Hepatocyte (in vitro differentiated cells): ENCODE data around the gene KIF20B.
"Not testable (repeated sequence)": the region's sequence is repeated elsewhere in the genome, so short reads cannot be mapped to it uniquely, and the experiment has no call there.

Source experiments
- EZH2 ChIP-seq: fragments of 200-600 bp; sonication (generic); IDR thresholded peaks from 2 replicates; pipeline ENCODE4 v1.6.1; 2016; ENCODE audit warnings: antibody characterized with exemption, mild to moderate bottlenecking, borderline replicate concordance
- EZH2phosphoT487 ChIP-seq: fragments of 200-600 bp; sonication (generic); IDR thresholded peaks from one replicate; pipeline ENCODE4 v1.6.1; 2018; ENCODE audit warnings: antibody characterized with exemption, mild to moderate bottlenecking, low read depth, moderate library complexity; ENCODE audit not compliant: unreplicated experiment, severe bottlenecking
- TF ChIP-seq, protein P1 (sequence below): fragments of 200-600 bp; sonication (generic); IDR thresholded peaks from 2 replicates; pipeline ENCODE4 v1.5.1; 2016; ENCODE audit warnings: antibody characterized with exemption, mild to moderate bottlenecking; ENCODE audit not compliant: poor library complexity

DNA sequence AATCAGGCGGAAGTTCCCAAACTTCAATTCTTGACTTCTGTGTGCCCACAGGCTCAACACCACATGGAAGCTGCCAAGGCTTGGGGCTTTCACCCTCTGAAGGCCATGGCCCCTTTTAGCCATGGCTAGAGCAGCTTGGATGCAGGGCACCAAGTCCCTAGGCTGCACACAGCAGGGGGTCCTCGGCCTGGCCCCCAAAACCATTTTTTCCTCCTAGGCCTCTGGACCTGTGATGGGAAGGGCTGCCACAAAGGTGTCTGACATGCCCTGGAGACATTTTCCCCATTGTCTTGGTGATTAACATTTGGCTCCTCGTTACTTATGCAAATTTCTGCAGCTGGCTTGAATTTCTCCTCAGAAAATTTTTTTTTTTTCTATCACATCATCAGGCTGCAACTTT lies 117.6 kb downstream of the KIF20B start:
- TF ChIP-seq EZH2, EZH2phosphoT487: not testable (repeated sequence)
- TF ChIP-seq, protein P1, sequence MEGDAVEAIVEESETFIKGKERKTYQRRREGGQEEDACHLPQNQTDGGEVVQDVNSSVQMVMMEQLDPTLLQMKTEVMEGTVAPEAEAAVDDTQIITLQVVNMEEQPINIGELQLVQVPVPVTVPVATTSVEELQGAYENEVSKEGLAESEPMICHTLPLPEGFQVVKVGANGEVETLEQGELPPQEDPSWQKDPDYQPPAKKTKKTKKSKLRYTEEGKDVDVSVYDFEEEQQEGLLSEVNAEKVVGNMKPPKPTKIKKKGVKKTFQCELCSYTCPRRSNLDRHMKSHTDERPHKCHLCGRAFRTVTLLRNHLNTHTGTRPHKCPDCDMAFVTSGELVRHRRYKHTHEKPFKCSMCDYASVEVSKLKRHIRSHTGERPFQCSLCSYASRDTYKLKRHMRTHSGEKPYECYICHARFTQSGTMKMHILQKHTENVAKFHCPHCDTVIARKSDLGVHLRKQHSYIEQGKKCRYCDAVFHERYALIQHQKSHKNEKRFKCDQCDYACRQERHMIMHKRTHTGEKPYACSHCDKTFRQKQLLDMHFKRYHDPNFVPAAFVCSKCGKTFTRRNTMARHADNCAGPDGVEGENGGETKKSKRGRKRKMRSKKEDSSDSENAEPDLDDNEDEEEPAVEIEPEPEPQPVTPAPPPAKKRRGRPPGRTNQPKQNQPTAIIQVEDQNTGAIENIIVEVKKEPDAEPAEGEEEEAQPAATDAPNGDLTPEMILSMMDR: not testable (repeated sequence)
